HG03175 (cell line): ENCODE data around the gene RFX4.

Experiments
- ATAC-seq: cut with Tn5 transposase; IDR thresholded peaks from one replicate; pipeline ENCODE4 v1.9.1; 2021; ENCODE audit warnings: mild to moderate bottlenecking, moderate library complexity; ENCODE audit not compliant: unreplicated experiment

Gene RFX4

GRCh38 chr12:106791531-106791930 is 208.7 kb downstream of the RFX4 start:
- no peak for ATAC-seq

- no peak for ATAC-seq
These were observed 211.6 kb downstream of the RFX4 start for GRCh38 chr12:106794369-106794768.

- no peak for ATAC-seq
These were observed 218.4 kb downstream of the RFX4 start for GRCh38 chr12:106801167-106801708.

- ATAC-seq, result no peak
These were observed 219.2 kb downstream of the RFX4 start for GRCh38 chr12:106801830-106802533.

GRCh38 chr12:106804668-106805067 is 221.9 kb downstream of the RFX4 start:
- ATAC-seq, result no peak
